Psoas muscle (tissue), 8 donors: Measurements from ENCODE around the gene SELENOW. TPM values are rescaled to one million over a fixed set of nuclear protein-coding genes. Genes with fewer than 3 reads are reported as not detected.
A peak's percentile ranks its signal among the peaks of the same experiment; 100 is the strongest.
"Not testable (repeated sequence)": the region's sequence is repeated elsewhere in the genome, so short reads cannot be mapped to it uniquely, and the experiment has no call there.

Experiments
- ATAC-seq, 4 donors: fragments of 200-7000 bp; cut with Tn5 transposase; one replicate each; pipeline ENCODE4 v1.9.1; 2020; ENCODE audit warnings: moderate library complexity in 3 of 4, mild to moderate bottlenecking in 2 of 4
- DNase-seq, 2 donors: peaks; one replicate each; pipeline ENCODE4 v3.0.0-alpha.2; 2020
- H3K27ac ChIP-seq: fragments of 200-600 bp; one replicate; pipeline ENCODE4 v1.8.0; 2022
- H3K27me3 ChIP-seq, 3 donors: fragments of 200-600 bp in 1 of 3; one replicate each; pipeline versions ENCODE4 v1.6.1 to v1.8.0; 2013 to 2022; ENCODE audit warnings: low read length in 2 of 3, mild to moderate bottlenecking in 2 of 3, moderate library complexity in 1 of 3; ENCODE audit not compliant: insufficient read depth in 3 of 3
- H3K36me3 ChIP-seq, 2 donors: fragments of 200-600 bp in 1 of 2; one replicate each; pipeline versions ENCODE4 v1.6.1 to v1.8.0; 2013 to 2022; ENCODE audit warnings: low read depth in 1 of 2, mild to moderate bottlenecking in 1 of 2, moderate library complexity in 1 of 2; ENCODE audit not compliant: insufficient read depth in 1 of 2
- H3K4me1 ChIP-seq: fragments of 200-600 bp; one replicate; pipeline ENCODE4 v1.8.0; 2022
- H3K4me3 ChIP-seq: fragments of 200-600 bp; one replicate; pipeline ENCODE4 v1.8.0; 2022; ENCODE audit warnings: mild to moderate bottlenecking
- H3K9me3 ChIP-seq: fragments of 200-600 bp; one replicate; pipeline ENCODE4 v1.8.0; 2022
- CTCF ChIP-seq: fragments of 200-600 bp; IDR thresholded peaks from one replicate; pipeline ENCODE4 v1.8.0; 2022; ENCODE audit warnings: antibody characterized with exemption
- WGBS, 3 donors: extraction: QIAGEN DNeasy Blood & Tissue Kit; methylation state at CpG; one replicate each; pipeline versions ENCODE4 v1.1.6 to v1.1.7; 2013; 5-methylcytosine and 5-hydroxymethylcytosine counted together
- intact Hi-C, 2 donors: fragments of 100-400 bp; cut with DNase I; formaldehyde crosslinking; loops; one replicate each; pipeline versions ENCODE4 v1.11.0 to v1.14.2; 2022
- polyA plus RNA-seq, 3 donors: library from polyadenylated mRNA; stranded (reverse); fragments of 200-250 nt; gene quantifications; one replicate each; pipeline ENCODE4 v1.2.3, GENCODE V29; 2013
- total RNA-seq, 4 donors: library from RNA; stranded (reverse); fragmentation: NEBNext Ultra II Directional in 2 of 4; extraction: Animal tissue kit (Norgen Biotek cat#: 25700) in 2 of 4; gene quantifications; one replicate each; pipeline versions ENCODE4 v1.2.1 to v1.2.4, GENCODE V29; 2021 to 2023
- donor health status: healthy with polysubstance abuse.
- donor health status: DM: no; HTN: no; CAD: no; lungs with moderate emphysema.
- donor health status: Bipolar disorder and iron deficiency.
- donor health status: healthy.
- donor health status: DM: yes; HTN: yes; CAD: no.
- donor health status: DM: no; HTN: no; CAD: no.
- donor health status: DM: no; HTN: no; CAD: no.
- donor health status: DM: yes; HTN: yes; CAD: no.

SELENOW gene
- total and polyA plus RNA-seq, 7 donors, result 434 to 1,620 (median 765) TPM

- DNase-seq (no peak), ATAC-seq (no peak)
- Histone ChIP-seq H3K4me1 (no peaks in the 10 kb centered on the region), H3K27me3 (no peaks in the 10 kb centered on the region), H3K9me3 (no peaks in the 10 kb centered on the region), H3K4me3 (no peak overlapping the region), H3K36me3 (peaks cover 14 to 44% of the 10 kb centered on the region in 2 donors), H3K27ac (no peak overlapping the region)
- 76 to 90% (median 77%) methylated on average over 5 of the region's 5 CpGs for WGBS, 3 donors
- TF ChIP-seq CTCF, result no peak
- intact Hi-C loops, result no loop called here
These were observed 17.9 kb upstream of the SELENOW start for GRCh38 chr19:47760632-47760999.

GRCh38 chr19:47761566-47761965 lies 16.9 kb upstream of the SELENOW start:
- no peaks in the 10 kb centered on the region for H3K9me3 ChIP-seq
- H3K4me3 ChIP-seq, result no peak overlapping the region
- DNase-seq (no peak), ATAC-seq (no peak)
- H3K27me3 ChIP-seq, result no peaks in the 10 kb centered on the region
- TF ChIP-seq CTCF, result no peak
- H3K36me3 ChIP-seq, result peaks cover 10 to 35% of the 10 kb centered on the region in 2 donors
- H3K27ac ChIP-seq, result no peak overlapping the region
- intact Hi-C loops, result no loop called here
- H3K4me1 ChIP-seq, result no peaks in the 10 kb centered on the region
- WGBS, 3 donors, result 57 to 86% (median 58%) methylated on average over 5 of the region's 5 CpGs

GRCh38 chr19:47762151-47762550 lies 16.4 kb upstream of the SELENOW start:
- intact Hi-C loops, result no loop called here
- H3K9me3 ChIP-seq, result no peaks in the 10 kb centered on the region
- H3K4me3 ChIP-seq, result no peak overlapping the region
- no peak for TF ChIP-seq CTCF
- H3K4me1 ChIP-seq, result no peaks in the 10 kb centered on the region
- no peak overlapping the region for H3K27ac ChIP-seq
- DNase-seq (no peak), ATAC-seq (no peak)
- WGBS, 3 donors, result 51 to 86% (median 53%) methylated on average over 3 of the region's 3 CpGs
- H3K36me3 ChIP-seq, result peaks cover 6 to 29% of the 10 kb centered on the region in 2 donors
- H3K27me3 ChIP-seq, result no peaks in the 10 kb centered on the region

GRCh38 chr19:47762615-47763308 lies 15.7 kb upstream of the SELENOW start:
- ATAC-seq (peak in 2 of 4 donors; percentile 29 to 31), DNase-seq (peak in 1 of 2 donors; percentile 68)
- Histone ChIP-seq H3K27me3 (no peaks in the 10 kb centered on the region), H3K27ac (no peak overlapping the region), H3K4me3 (no peak overlapping the region), H3K9me3 (no peaks in the 10 kb centered on the region), H3K4me1 (no peaks in the 10 kb centered on the region), H3K36me3 (peaks cover 4 to 23% of the 10 kb centered on the region in 2 donors)
- no peak for TF ChIP-seq CTCF
- intact Hi-C loops, result no loop called here
- WGBS, 3 donors, result 63 to 68% (median 64%) methylated on average over 18 of the region's 18 CpGs

GRCh38 chr19:47764705-47765104 lies 13.8 kb upstream of the SELENOW start:
- H3K27ac ChIP-seq, H3K36me3 ChIP-seq, H3K9me3 ChIP-seq, ATAC-seq, DNase-seq, intact Hi-C loops, H3K27me3 ChIP-seq, H3K4me3 ChIP-seq, H3K4me1 ChIP-seq: not testable (repeated sequence)
- WGBS, 3 donors, result 81 to 89% (median 86%) methylated on average over 3 of the region's 3 CpGs
